Choroid plexus epithelial cell (primary cell): ENCODE measurements around the gene ANTXR1.

ENCODE experiments used
- DNase-seq: peaks from one replicate; pipeline ENCODE4 v3.0.0-alpha.2; 2010; ENCODE audit warnings: low read depth
- H3K4me3 ChIP-seq: 2 replicates; pipeline ENCODE4 v1.5.1; 2011; ENCODE audit warnings: low read depth, mild to moderate bottlenecking, control low read depth, low read length, moderate library complexity
- TF ChIP-seq, protein P1 (sequence below): conservative IDR thresholded peaks from 2 replicates; pipeline ENCODE4 v1.5.1; 2011; ENCODE audit warnings: low read depth, mild to moderate bottlenecking, control low read depth, inconsistent platforms, low read length, moderate library complexity

Gene ANTXR1

DNA sequence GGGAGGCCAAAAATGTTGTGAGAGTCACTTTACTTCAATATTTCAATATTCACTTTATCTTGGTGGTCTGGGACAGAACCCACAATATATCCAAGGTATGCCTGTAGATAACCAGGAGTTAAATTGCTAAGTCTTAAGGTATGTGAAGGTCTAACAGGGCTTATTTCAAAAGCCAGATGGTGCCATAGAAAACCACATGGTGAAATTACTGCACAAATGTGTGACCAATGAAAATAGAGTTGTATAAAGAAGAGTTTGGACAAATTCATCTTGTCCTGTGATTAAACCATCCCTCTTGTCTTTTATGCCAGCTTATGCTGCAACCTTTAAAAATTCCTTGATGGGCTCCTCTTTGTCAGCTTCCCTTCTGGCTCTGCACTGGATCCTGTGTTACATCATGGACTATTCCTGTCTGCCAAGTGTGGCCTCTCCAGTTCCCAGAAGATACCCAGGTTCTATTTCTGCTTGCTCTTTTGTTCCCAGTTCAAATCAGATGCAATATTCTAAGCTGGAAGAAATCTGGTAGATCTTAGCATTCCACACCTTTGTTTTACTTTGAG, 46.8 kb downstream of the ANTXR1 start:
- DNase-seq: no peak
- TF ChIP-seq, protein P1, sequence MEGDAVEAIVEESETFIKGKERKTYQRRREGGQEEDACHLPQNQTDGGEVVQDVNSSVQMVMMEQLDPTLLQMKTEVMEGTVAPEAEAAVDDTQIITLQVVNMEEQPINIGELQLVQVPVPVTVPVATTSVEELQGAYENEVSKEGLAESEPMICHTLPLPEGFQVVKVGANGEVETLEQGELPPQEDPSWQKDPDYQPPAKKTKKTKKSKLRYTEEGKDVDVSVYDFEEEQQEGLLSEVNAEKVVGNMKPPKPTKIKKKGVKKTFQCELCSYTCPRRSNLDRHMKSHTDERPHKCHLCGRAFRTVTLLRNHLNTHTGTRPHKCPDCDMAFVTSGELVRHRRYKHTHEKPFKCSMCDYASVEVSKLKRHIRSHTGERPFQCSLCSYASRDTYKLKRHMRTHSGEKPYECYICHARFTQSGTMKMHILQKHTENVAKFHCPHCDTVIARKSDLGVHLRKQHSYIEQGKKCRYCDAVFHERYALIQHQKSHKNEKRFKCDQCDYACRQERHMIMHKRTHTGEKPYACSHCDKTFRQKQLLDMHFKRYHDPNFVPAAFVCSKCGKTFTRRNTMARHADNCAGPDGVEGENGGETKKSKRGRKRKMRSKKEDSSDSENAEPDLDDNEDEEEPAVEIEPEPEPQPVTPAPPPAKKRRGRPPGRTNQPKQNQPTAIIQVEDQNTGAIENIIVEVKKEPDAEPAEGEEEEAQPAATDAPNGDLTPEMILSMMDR: no peak
- no peak overlapping the region for H3K4me3 ChIP-seq

DNA sequence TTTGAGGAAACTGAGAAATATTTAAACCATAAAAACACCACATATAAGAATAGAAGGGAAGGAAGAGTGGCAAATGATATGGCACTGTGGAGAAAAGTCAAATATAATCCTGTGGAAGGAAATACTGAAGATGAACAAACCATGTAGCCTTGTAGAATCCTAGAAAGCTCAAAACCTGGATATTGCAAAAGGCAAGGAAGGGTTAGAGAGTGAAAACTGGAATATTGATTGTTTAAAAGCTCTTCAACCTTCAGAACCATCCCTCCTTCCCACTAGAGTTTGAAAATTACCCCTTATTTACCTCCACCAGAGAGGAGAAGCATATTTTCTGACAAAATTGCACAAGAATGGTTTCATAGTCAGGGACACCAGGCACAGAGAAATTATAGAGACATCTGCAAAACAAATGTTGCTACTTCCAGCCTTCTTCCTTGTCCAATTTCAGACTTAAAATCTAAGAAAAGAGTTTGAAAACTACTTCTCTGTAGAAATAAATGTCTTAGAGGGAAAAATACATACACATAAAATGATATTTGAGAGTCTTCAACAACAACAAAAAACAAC, 48.0 kb downstream of the ANTXR1 start:
- no peak overlapping the region for H3K4me3 ChIP-seq
- no peak for DNase-seq
- TF ChIP-seq, protein P1: no peak

DNA sequence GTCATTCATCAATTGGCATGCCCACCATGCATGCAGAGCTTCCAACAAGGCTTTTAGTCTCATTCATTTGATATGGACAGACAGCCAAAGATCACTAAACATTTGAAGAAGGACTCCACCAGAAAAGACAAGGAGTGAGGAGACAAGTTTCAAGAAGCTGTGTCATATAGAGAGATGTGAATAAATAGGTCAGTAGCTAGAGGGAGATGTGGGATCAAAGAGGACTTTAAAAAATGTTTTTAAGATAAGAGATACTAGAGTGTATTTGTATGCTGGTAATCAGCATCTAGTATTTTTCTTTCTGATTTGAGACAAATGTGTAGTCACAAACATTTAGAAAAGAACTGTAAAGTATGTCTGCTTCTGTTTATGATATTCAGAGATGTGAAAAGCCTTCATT, 48.5 kb downstream of the ANTXR1 start:
- H3K4me3 ChIP-seq: no peak overlapping the region
- peak; percentile 53 for DNase-seq
- TF ChIP-seq, protein P1: no peak

GRCh38 chr2:69062307-69062962, 49.5 kb downstream of the ANTXR1 start:
- TF ChIP-seq, protein P1: no peak

GRCh38 chr2:69065735-69066336, 52.9 kb downstream of the ANTXR1 start:
- TF ChIP-seq, protein P1: no peak
- DNase-seq: no peak
- no peak overlapping the region for H3K4me3 ChIP-seq

More at GRCh38 chr2:69062307-69062962, 49.5 kb downstream of the ANTXR1 start:
- no peak overlapping the region for H3K4me3 ChIP-seq
- DNase-seq: no peak

DNA sequence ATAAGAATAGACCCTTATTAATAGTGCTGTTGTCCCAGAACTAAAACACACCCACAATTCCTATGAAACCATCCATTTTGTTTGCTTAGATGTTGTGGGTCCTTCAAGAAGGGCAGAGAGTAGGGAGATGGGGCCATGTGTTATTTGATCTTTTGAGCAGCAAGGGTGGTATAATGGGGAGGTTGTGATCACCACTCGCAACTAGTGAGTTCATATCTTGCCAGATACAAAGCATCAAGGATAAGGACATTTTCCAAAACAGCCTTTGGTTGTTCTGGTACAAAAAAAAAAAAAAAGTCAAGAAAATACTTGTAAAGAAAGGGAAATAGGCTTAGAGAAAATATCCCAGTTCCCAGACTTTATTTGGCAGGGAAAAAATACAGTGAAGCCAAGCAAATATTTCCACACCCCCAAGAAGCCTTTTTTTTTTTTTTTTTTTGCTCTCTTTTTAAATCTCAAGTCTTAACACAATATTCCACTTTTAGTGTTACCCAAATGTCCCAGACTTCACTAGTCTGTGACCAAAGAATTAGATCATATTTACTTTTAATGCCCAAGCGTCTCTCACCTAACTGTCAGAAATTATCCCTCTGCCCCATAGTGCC, 54.1 kb downstream of the ANTXR1 start:
- H3K4me3 ChIP-seq: no peak overlapping the region
- TF ChIP-seq, protein P1: no peak
- no peak for DNase-seq
